GM23248 (cell line): ENCODE data around the gene CALD1. TPM values are rescaled to one million over a fixed set of nuclear protein-coding genes. Genes with fewer than 3 reads are reported as not detected.

Source experiments
- DNase-seq: peaks from one replicate; pipeline ENCODE4 v3.0.0-alpha.2; 2015
- H2AFZ ChIP-seq: fragments of 200-600 bp; sonication (generic); 2 replicates; pipeline ENCODE4 v1.6.1; 2016; ENCODE audit warnings: antibody characterized with exemption
- H3F3A ChIP-seq: fragments of 200-600 bp; sonication (generic); 2 replicates; pipeline ENCODE4 v1.6.1; 2016; ENCODE audit warnings: mild to moderate bottlenecking, antibody characterized with exemption, mixed run types; ENCODE audit not compliant: insufficient read depth
- H3K27ac ChIP-seq: fragments of 200-600 bp; sonication (generic); 2 replicates; pipeline ENCODE4 v1.5.1; 2016; ENCODE audit warnings: mild to moderate bottlenecking
- H3K27me3 ChIP-seq: fragments of 200-600 bp; sonication (generic); replicated peaks from 2 replicates; pipeline ENCODE4 v1.6.1; 2016; ENCODE audit warnings: mild to moderate bottlenecking; ENCODE audit not compliant: insufficient read depth
- H3K36me3 ChIP-seq: fragments of 200-600 bp; sonication (generic); 2 replicates; pipeline ENCODE4 v1.6.1; 2016; ENCODE audit warnings: low read depth, mild to moderate bottlenecking
- H3K4me1 ChIP-seq: fragments of 200-600 bp; sonication (generic); 2 replicates; pipeline ENCODE4 v1.6.1; 2016; ENCODE audit warnings: mild to moderate bottlenecking; ENCODE audit not compliant: insufficient read depth
- H3K4me2 ChIP-seq: fragments of 200-600 bp; sonication (generic); one replicate; pipeline ENCODE4 v1.6.1; 2016; ENCODE audit warnings: mild to moderate bottlenecking; ENCODE audit not compliant: unreplicated experiment
- H3K4me3 ChIP-seq: fragments of 200-600 bp; sonication (generic); 2 replicates; pipeline ENCODE4 v1.5.1; 2016; ENCODE audit warnings: mild to moderate bottlenecking
- H3K79me2 ChIP-seq: fragments of 200-600 bp; sonication (generic); 2 replicates; pipeline ENCODE4 v1.6.1; 2016; ENCODE audit warnings: mild to moderate bottlenecking; ENCODE audit not compliant: insufficient read depth
- H3K9ac ChIP-seq: fragments of 200-600 bp; sonication (generic); 2 replicates; pipeline ENCODE4 v1.6.1; 2016; ENCODE audit warnings: mild to moderate bottlenecking
- H3K9me2 ChIP-seq: fragments of 200-600 bp; sonication (generic); 2 replicates; pipeline ENCODE4 v1.6.1; 2016; ENCODE audit warnings: mixed run types, mild to moderate bottlenecking, moderate library complexity; ENCODE audit not compliant: insufficient read depth
- H3K9me3 ChIP-seq: fragments of 200-600 bp; sonication (generic); one replicate; pipeline ENCODE4 v1.6.1; 2017; ENCODE audit warnings: low read depth
- H4K20me1 ChIP-seq: fragments of 200-600 bp; sonication (generic); 2 replicates; pipeline ENCODE4 v1.6.0; 2016; ENCODE audit not compliant: insufficient read depth
- EZH2 ChIP-seq: fragments of 200-600 bp; sonication (generic); IDR thresholded peaks from 2 replicates; pipeline ENCODE4 v1.6.1; 2018; ENCODE audit warnings: antibody characterized with exemption, mild to moderate bottlenecking; ENCODE audit not compliant: insufficient read depth, poor library complexity, severe bottlenecking
- EZH2phosphoT487 ChIP-seq: fragments of 200-600 bp; sonication (generic); IDR thresholded peaks from 2 replicates; pipeline ENCODE4 v1.6.1; 2018; ENCODE audit warnings: antibody characterized with exemption, moderate library complexity, mild to moderate bottlenecking, low read depth; ENCODE audit not compliant: insufficient read depth
- WGBS, 2 experiments: methylation state at CpG; one replicate each; pipeline ENCODE4 v1.1.6; 2015 to 2017; ENCODE audit warnings: low lambda C conversion rate in 2 of 2, low coverage in 1 of 2; ENCODE audit errors: missing lambda C conversion rate in 2 of 2; 5-methylcytosine and 5-hydroxymethylcytosine counted together
- in situ Hi-C: fragments of 300-500 bp; cut with MboI; formaldehyde crosslinking; loops from 2 replicates; pipeline ENCODE4 v1.15.0; 2020
- polyA plus RNA-seq: library from polyadenylated mRNA; unstranded; fragments of >200 nt; fragmentation: Nextera tagmentation; extraction: Ambion mirVana; gene quantifications from 2 replicates; pipeline ENCODE4 v1.2.1, GENCODE V29; 2016
- total RNA-seq: library from RNA; depleted of rRNA; stranded (reverse); fragments of >200 nt; shearing (Covaris generic); gene quantifications from 2 replicates; pipeline ENCODE4 v1.2.3, GENCODE V29; 2014

CALD1 gene
- total and polyA plus RNA-seq, 2 experiments from 2014 or later = 698 to 1,687 TPM

GRCh38 chr7:134847851-134848588, 68.6 kb downstream of the CALD1 start:
- H3K36me3 ChIP-seq = peaks cover 76% of the 10 kb centered on the region

GRCh38 chr7:134850066-134850465, 70.6 kb downstream of the CALD1 start:
- no peak overlapping the region for H3K9ac ChIP-seq
- no peaks in the 10 kb centered on the region for H3K9me2 ChIP-seq
- in situ Hi-C loops = no loop called here
- H3K27me3 ChIP-seq = no peaks in the 10 kb centered on the region
- no peaks in the 10 kb centered on the region for H3K9me3 ChIP-seq
- TF ChIP-seq EZH2 (no peak), EZH2phosphoT487 (no peak)
- peak overlapping the region; percentile 9; the same call in 1 of the 2 replicates for H3K27ac ChIP-seq
- DNase-seq = no peak
- 48 to 56% methylated on average over 2 of the region's 2 CpGs for WGBS, 2 experiments
- peaks cover 70% of the 10 kb centered on the region for H3F3A ChIP-seq
- peaks cover 60% of the 10 kb centered on the region for H3K36me3 ChIP-seq
- H3K79me2 ChIP-seq = peaks cover 99% of the 10 kb centered on the region
- no peak overlapping the region for H3K4me3 ChIP-seq
- H3K4me1 ChIP-seq = peaks cover 2% of the 10 kb centered on the region
- peaks cover 13% of the 10 kb centered on the region for H4K20me1 ChIP-seq
- H3K4me2 ChIP-seq = no peak overlapping the region
- no peak overlapping the region for H2AFZ ChIP-seq

More at GRCh38 chr7:134847851-134848588, 68.6 kb downstream of the CALD1 start:
- peak overlapping the region; percentile 8; the same call in 1 of the 2 replicates for H3K27ac ChIP-seq
- no peaks in the 10 kb centered on the region for H3K27me3 ChIP-seq
- H3K4me3 ChIP-seq = no peak overlapping the region
- DNase-seq = no peak
- peaks cover 100% of the 10 kb centered on the region for H3K79me2 ChIP-seq
- no peak overlapping the region for H3K4me2 ChIP-seq
- peaks cover 80% of the 10 kb centered on the region for H3F3A ChIP-seq
- H3K9me2 ChIP-seq = no peaks in the 10 kb centered on the region
- H3K9ac ChIP-seq = no peak overlapping the region
- H4K20me1 ChIP-seq = peaks cover 16% of the 10 kb centered on the region
- in situ Hi-C loops = no loop called here
- no peaks in the 10 kb centered on the region for H3K9me3 ChIP-seq
- TF ChIP-seq EZH2phosphoT487 (no peak), EZH2 (no peak)
- 58 to 66% methylated on average over 7 of the region's 7 CpGs for WGBS, 2 experiments
- peaks cover 7% of the 10 kb centered on the region; the same call in 1 of the 2 replicates for H3K4me1 ChIP-seq
- H2AFZ ChIP-seq = no peak overlapping the region

- in situ Hi-C loops = no loop called here
- TF ChIP-seq EZH2 (no peak), EZH2phosphoT487 (no peak)
- Histone ChIP-seq H3F3A (peaks cover 77% of the 10 kb centered on the region), H3K9me2 (no peaks in the 10 kb centered on the region), H3K27ac (peak overlapping the region; percentile 8; the same call in 1 of the 2 replicates), H3K27me3 (no peaks in the 10 kb centered on the region), H4K20me1 (peaks cover 13% of the 10 kb centered on the region), H3K9me3 (no peaks in the 10 kb centered on the region), H3K4me1 (peaks cover 13% of the 10 kb centered on the region), H2AFZ (no peak overlapping the region), H3K9ac (no peak overlapping the region), H3K4me3 (no peak overlapping the region), H3K79me2 (peaks cover 99% of the 10 kb centered on the region), H3K36me3 (peaks cover 50% of the 10 kb centered on the region), H3K4me2 (no peak overlapping the region)
- no peak for DNase-seq
- WGBS, 2 experiments = 95% methylated on average over 3 of the region's 3 CpGs
These were observed 71.7 kb downstream of the CALD1 start for GRCh38 chr7:134851141-134851540.

- no peaks in the 10 kb centered on the region for H3K27me3 ChIP-seq
- TF ChIP-seq EZH2phosphoT487 (no peak), EZH2 (no peak)
- H3K4me2 ChIP-seq = no peak overlapping the region
- peaks cover 77% of the 10 kb centered on the region for H3F3A ChIP-seq
- H3K36me3 ChIP-seq = peaks cover 36% of the 10 kb centered on the region
- no peak overlapping the region for H3K9ac ChIP-seq
- H3K9me2 ChIP-seq = no peaks in the 10 kb centered on the region
- peaks cover 25% of the 10 kb centered on the region for H3K4me1 ChIP-seq
- H3K79me2 ChIP-seq = peaks cover 98% of the 10 kb centered on the region
- H2AFZ ChIP-seq = no peak overlapping the region
- no peak overlapping the region for H3K4me3 ChIP-seq
- H3K27ac ChIP-seq = no peak overlapping the region
- H3K9me3 ChIP-seq = no peaks in the 10 kb centered on the region
- WGBS, 2 experiments = 16 to 24% methylated on average over 2 of the region's 2 CpGs
- peaks cover 8% of the 10 kb centered on the region for H4K20me1 ChIP-seq
- in situ Hi-C loops = no loop called here
- no peak for DNase-seq
These were observed 73.2 kb downstream of the CALD1 start for GRCh38 chr7:134852625-134853024.
